Middle frontal gyrus (tissue), 1 donor: ENCODE results near the gene FNDC5.

ENCODE experiments used
- DNase-seq: peaks from one replicate; pipeline ENCODE4 v3.0.0-alpha.2; 2015; ENCODE audit warnings: low spot score; ENCODE audit errors: extremely low spot score

The FNDC5 gene

DNA sequence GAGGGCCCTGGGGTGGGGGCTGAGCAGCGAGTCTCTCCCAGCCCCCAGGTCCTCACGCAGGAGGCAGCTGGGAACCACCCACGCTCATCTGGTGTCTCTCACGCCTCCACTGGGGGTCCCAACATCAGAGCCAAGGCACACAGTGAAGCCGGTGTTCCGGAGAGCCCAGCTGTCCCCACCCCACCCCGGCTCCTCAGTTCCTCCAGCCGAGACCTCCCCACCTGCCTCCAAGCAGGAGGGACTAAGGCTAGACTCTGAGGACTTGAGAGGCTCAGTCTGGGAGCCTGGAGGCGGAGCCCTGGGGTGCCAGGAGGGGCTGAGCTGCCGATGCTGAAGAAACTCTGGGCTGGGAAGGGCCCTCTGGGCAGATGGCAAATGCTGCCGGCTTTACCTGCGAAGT lies 14.0 kb upstream of the FNDC5 start:
- DNase-seq: no peak

DNA sequence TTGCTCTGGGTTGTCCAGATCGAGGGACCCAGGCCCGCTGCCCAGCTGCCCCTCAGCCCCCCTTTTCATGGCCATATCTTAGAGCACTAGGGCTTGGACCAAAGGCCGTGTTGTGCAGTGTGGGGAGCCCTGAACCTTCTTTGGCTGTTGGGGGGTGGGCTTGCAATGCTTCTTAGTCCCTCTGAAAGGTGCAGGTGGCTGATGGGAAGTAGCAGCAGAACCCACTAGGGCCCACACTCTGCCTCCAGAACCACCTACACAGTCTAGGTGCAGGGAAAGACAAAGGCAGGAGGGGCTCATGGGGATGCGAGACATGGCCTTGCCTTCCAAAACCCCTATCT lies 13.3 kb upstream of the FNDC5 start:
- no peak for DNase-seq

DNA sequence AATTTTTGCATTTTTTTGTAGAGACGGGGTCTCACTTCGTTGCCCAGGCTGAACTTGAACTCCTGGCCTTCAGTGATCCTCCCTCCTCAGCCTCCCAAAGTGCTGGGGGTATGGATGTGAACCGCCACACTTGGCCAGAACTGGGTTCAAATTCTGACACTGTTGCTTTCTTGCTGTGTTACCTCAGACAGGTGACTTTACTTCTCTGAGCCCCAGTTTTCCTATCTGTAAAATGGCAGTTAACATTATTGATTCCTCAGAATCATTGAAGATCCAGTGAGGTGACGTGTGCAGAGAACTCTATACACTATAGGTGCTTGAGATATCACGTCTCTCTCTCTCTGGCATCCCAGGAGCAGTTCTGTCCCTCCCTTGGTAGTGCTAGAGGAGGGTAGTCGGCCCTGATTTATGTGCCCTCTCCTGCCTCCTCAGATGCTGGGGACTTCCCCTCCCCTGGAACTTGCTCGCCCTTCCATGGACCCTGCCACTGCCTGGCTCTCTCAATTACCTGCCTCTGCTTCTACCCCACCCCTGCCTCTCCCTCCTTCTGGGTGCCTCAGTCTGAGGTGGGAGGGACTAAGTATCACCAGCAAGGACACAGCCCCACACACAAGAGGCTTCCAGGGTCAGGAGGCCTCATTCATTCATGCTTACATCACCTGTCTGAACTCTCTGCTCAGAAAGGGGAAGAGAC lies 12.8 kb upstream of the FNDC5 start:
- no peak for DNase-seq

DNA sequence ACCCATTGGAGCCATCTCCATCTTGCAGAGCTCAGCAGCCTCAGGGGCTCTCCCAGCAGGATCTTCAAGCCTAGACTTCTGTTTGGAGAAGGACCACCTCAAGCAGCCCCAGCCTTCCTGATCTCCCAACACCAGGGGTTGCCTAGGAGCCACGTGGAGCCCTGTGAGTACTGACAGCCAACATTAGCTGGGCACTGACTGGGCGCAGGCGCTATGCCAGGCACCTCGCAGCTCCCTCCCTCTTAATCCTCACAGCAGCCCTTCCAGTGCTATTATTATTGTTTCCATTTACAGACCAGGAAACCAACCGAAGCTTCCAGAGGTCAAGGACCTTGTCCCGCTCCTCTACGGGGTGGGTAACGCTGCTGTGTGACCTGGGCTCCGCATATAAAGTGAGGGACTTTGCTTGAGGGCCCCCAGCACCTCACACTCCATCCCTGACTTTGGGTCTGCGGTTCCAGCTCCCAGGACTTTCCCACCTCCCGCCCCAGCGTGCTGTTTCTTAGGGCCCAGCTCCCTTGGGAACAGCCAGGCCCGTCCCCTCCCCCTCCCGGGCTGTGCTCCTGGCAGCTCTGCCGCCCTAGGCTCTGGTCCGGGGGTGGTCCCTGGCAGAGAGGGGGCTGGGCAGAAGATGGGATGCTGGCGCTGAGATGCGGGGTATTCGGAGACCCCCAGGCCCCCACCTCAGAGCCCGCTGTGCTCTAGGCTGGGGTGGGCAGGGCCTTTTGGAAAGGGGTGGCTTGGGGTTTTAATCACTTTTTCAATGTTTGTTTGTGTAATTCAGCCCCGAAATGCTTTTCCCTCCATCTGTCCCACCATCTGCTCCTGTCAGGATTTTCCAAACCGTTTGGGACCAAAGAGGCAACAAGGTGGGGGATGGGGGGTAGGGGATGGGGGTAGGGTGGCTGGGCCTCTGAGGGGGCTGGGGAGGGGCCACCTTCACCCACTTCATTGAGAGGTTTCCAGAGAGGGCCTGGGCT lies 11.4 kb upstream of the FNDC5 start:
- DNase-seq: no peak

DNA sequence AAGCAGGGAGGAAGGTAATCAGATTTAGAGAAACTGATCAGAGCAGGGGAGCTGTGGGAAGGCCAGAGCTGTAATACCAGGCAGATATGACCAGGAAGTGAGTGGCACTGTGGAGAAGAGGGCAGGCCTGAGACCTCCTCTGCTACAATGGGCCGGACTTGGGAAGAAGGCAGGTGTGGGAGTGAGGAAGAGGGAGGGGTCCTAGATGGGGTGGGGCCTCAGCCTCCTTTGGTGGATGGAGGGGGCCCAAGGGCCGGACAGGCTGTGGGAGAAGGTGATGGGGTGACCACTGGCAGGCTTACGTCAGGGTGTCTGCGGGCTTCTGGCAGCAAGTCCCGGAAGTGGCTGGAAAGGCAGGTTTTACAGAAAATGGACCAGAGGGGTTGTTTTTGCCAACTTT lies 10.6 kb upstream of the FNDC5 start:
- DNase-seq: no peak

DNA sequence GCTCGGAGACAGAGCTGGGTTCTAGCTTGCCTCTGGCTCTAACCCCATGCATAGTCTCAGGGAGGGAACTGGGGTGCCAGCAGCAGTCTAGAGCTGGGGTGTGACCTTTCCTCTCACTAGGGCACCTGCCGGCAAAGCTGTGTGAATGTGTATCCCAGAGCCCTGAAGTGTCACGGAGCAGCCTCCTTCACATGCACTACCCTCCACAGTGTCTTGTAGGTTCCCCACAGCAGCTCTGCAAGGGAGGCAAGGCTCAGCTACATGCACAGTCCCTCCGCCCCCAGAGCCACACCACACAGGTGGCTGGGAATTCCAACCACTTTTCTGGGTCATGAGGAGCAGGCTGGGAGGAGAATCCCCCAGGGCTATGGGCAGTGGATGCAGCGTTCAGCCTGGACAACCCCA lies 7.9 kb upstream of the FNDC5 start:
- no peak for DNase-seq

DNA sequence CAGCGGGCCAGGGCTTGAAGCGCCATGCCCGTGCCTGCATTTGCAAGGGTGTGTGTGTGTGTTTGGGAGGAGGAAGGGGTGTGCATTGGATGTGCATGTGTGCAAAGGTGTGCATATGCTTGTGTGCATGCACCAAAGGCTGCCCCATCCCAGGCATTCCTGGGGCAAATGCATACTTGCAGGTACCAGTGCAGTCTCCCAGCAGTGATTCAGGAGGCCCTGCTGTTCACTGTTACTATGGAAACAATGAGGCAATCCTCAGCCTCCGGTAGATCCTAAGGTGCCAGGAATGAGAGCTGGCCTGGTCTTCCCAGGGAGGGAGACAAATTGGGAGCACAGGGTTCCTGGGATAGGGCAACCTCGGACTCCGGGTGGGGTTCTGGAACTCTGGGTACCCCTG lies 7.5 kb upstream of the FNDC5 start:
- no peak for DNase-seq

DNA sequence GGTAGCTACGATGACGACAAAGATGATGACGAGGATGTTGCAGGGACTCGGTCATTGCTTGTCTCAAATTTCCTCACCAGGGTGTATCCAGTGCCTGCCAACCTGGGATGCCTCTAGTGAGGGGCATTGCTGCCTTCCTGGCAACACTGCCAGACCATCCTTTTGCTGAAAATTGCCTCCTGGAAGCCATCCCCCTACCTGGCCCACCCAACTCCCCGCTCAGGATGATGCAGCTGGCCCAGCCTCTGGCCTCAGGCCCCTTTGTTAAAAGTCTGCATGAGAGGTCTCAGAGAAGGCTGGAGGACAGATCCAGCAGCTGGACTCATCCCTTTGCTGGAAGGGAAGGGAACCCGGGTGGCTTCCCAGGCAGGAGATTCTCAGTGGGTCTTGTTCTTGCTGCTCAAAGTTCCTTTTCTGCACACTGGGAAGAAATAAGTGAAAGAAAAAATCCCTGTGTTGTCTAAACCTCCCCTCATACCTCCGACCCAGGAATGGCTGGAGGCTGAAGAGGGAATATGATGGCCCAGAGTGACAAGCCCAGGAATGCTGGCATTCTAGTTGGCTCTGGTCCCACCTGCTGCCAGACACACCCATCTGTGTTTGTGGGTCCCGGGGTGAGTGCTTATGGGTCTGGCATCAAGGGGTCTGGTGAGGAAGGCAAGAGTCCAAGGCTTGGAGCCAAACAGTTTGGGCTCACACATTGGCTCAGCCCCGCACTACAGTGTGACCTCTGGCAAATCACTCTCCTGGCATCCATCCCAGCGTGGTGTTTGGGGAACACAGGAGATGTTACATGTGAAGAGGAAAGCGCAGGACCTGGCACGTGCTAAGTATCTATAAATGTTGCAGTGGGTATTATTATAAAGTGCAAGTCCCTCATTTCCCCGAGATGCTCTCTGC lies 6.7 kb upstream of the FNDC5 start:
- DNase-seq: no peak

DNA sequence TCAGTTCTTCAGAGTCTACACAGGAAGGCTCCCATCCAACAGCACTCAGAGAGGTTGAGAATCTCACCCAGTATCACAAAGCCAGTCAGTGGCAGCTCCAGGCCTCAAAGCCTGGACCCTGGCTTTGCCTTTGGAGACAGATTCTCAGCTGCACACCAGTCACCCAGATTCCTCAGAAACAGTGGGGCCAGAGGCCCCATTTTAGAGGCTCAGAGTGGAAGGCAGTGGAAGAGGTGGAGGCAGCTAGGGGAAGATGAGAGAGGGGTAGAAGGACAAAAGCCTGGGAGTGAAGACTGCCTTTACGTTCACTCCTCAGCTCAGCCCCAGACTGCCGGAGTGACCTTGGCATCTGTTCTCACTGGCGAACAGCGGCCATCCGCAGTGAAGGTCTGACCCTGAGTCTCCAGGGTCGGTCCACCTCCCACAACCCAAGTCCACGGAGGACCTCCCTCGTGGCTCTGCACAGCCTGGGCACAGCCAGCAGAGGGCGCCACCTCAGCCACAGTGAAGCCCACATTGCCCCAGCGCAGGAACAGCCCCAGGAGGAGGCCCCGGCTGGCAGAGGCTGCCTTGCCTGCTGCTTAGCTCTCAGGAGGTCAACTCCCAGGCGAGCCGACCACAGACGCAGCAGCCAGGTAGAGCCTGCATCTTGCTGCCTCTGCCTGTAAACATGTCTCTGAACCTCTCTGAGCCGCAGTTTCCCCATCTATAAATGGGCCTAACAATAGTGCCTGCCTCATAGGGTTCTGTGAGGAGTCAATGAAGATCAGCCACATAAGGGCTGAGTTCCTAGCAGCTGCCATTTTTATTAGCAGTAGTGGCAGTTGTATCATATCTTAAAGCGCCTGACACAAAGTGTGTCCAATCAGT lies 5.9 kb upstream of the FNDC5 start:
- DNase-seq: no peak

DNA sequence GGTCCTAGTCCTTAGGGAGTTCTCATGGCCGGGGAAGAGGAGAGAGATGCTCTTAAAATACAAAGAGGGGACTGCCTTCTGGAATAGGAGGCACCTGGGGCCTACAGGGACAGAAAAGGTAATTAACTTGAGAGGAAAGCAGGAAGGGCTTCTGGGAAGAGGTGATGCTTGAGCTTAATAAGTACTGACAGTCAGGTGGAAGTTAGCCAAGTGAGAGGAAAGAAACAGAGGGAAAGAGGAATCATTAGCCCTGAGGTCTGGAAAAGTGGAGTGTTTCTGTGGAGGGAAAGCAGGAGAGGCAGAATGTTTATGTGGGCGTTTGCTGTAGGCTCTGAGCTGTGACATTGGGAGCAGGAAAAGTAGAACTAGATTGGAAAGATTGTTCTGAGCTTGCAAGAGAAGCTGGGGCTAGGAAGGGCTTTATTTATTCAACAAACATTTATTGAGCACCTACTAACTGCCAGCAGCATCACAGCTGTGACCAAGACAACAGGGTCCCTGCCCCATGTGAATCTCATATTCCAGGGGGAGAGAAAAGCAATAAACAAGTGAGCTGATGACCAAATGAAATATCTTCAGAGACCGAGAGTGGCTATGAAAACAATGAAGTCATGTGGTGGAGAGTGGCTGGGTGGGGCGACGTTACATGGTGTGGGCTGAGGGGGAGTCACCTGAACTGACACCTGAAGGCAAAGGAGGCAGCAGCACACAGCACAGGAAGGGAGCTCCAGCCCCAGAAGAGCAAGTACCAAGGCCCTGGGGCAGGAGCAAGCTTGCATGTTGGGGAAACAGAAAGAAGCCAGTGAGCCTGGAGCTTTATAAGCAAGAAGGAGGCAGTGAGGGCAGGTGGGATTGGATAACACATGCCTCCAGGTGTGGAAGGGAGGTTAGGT lies 4.4 kb upstream of the FNDC5 start:
- DNase-seq: no peak

DNA sequence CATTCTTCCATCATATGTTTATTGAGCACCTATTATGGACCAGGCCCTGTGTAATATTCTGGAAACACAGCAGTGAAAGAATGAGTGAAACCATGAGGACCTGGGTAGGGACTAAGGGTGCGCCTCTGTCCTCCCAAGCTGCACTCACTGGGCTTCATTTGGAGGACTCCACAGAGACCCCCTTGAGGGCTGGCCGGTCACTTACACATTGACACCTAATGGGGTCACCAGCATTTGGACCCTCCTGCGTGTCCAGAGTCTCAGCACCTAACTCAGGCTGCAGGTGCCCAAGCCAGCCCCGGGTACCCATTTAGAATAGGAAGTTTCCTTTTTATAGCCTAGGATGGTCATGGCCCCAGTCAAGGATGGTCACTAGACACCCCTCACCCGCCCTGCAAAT lies 2.8 kb upstream of the FNDC5 start:
- no peak for DNase-seq

DNA sequence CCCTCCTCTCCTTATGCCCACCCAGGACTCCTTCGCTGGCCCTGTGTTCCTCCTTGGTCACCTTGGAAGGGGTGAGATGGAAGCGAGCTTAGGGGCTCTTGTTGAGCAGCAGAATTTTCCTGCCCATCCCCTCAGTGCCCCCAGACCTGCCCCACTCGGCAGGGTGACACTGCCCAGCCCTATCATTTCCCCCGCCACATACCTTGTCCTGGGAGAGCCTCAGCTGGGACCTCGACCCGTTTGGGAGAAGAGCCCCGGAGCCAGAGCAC lies 1.4 kb upstream of the FNDC5 start:
- DNase-seq: no peak

DNA sequence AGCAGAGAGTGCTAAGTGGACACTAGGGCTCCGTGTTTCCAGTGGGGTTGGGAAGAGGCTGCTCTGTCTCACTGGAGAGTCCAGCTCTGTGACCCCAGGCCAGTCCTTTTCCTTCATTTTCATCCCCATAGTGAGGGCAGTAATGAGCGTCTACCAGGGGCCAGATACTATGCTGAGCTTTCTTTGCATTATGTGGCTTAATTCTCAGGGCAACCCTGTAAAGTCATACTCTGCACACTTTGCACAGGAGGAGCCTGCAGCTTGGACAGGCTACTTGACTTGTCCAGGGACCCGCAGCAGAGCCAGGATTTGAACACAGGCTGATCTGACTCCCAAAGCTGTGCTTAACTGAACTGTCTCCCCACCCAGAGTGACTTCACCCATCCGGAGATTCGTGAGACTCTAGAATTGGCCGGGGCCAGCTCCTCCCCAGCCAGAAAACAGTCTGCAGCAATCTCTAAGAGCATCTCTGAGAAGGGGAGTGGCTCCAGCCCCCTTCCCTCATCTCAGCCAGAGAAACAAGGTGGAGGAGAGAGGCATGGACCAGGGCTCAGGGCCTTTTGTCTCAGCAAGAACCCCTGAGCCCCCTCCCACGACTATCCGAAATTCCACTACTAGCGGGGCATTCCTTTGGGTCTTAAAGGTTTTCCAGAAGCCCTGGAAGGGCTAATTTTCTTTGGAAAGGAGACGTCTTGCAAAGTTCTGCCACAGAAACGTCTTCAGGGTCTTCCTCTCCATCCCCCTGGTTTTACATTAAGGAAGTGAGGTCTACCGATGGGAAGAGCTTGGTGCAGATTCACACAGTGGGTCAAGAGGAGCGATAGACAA lies 866 bp upstream of the FNDC5 start:
- DNase-seq: no peak

DNA sequence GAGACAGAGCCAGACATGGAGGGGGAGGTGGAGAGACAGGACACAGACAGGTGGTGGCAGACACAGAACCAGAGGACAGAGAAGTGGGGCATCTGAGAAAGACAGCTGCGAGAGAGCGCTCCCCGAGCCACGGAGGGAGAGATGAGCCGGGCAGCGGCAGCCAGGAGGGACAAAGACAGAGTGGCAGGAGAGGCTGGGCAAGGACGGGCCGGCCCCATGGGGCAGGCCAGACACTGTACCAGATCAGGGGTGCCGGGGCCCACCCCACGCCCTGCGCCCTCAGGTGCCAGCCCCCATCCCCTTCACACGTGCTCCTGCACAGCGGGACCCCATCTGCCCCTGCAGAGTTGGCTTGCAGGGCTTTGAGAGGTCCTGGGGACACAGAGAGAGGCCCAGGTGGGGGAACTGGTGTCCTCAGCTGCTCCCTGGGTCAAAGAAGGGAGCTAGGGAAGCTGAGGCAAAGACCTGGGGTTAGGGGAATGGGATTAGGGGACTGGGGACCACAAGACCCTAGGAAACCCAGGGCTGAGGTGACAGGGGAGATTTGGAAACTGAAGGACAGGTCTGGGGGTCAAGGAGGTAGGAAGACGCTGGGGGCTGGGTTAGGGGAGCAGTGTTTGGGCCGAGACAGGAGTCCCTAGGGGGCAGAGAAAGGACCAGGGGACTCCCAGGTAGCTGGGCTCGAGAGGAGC lies 643 bp downstream of the FNDC5 start:
- DNase-seq: no peak

DNA sequence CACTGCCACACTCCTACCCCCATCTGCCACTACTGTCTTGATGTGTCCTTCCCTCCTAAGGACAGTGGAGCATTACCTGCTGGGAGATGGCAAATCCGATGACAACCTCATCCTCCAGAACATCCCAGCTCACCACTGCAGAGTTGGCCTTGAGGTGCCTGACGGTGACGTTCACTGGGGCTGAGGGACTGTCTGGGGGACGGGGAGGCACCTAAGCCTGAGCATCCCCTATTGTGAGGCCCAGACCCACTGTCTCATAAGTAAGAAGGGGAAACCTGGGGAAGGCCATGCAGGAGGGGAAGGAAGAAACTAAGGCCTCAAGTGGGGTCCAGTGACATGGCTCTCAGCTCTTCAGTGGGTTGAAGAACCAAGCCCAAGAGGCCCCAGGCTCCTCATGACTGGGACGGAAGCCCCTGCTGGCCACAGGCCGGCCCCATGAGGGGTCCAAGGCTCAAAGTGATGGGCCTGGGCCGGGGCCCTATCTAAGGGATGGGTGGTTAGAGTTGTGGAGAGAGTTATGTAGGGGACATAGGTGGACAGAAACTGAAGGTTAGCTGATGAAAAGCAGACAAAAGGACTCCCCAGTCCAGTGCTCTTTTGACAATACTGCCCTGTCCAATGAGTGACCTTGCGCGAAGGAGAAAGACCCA lies 1.8 kb downstream of the FNDC5 start:
- DNase-seq: no peak

DNA sequence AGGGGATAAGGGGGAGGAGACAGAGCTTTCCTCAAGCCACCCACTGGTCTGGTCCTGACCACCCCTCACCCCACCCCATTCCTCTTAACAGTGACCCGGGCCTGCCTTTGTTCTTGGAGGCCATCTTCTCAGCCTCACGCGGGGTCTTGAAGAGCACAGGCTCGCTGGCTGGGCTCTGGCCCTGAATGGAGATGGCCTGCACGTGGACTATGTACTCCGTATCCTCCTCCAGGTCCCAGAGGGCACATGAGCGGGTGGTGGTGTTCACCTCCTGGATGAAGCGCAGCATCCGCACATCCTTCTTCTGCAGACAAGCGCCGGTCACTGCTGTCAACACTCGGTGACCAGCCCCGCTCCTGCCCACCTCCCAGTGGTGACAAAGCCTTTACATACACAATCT lies 2.6 kb downstream of the FNDC5 start:
- DNase-seq: no peak

DNA sequence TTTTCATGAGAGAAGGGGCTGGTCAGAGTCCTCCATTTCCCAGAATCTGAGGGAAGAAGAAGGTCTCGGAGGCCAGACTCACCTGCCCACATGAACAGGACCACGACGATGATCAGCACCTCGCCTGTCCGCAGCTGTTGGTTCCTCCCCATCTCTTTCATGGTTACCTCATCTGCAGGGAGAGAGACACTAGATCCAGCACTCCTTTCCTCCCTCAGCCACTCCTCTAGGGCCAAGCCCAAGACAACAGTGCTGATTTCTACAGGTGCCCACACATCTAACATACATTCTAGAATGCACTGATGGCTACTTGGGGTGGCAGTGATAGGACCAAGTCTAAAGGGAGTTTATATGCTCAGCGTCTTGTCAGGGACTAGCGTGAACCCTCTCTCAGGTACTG lies 3.0 kb downstream of the FNDC5 start:
- DNase-seq: no peak

DNA sequence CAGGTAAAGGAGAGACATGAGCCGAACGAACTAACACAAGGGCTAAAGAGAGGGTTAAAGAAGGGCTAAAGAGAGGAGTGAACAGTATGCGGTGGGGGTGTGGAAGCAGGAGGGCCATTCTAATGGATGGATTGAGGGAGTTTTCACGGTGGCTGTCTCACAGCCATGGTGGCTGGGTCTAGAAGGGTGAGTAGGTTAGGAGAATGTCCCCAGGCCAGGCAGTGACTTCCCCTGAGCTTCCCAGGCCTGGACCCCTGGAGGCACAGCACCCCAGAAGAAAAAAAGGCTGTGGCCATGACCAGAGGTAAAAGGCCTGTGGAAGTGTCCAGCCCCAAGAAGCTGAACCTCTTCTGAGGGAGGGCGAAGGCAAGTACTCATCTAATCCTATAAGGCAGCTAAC lies 3.6 kb downstream of the FNDC5 start:
- no peak for DNase-seq
